Esophagus muscularis mucosa (tissue), 3 donors: ENCODE results near the gene RMND5A.

Experiments
- CTCF ChIP-seq, 3 experiments: fragments of 200-600 bp in 2 of 3; fragments of 450-650 bp in 1 of 3; sonication (generic) in 2 of 3; IDR thresholded peaks; one replicate each; pipeline ENCODE4 v1.5.1; 2017 to 2019; ENCODE audit warnings: antibody characterized with exemption in 3 of 3, mild to moderate bottlenecking in 2 of 3, moderate library complexity in 1 of 3
- POLR2A ChIP-seq: fragments of 450-650 bp; IDR thresholded peaks from one replicate; pipeline ENCODE4 v1.6.1; 2017; ENCODE audit warnings: antibody characterized with exemption, moderate library complexity, mild to moderate bottlenecking, low read depth
- POLR2AphosphoS5 ChIP-seq, 2 donors: sonication (generic); formaldehyde crosslinking; IDR thresholded peaks; one replicate each; pipeline ENCODE4 v1.6.1; 2017; ENCODE audit warnings: antibody characterized with exemption in 2 of 2

DNA sequence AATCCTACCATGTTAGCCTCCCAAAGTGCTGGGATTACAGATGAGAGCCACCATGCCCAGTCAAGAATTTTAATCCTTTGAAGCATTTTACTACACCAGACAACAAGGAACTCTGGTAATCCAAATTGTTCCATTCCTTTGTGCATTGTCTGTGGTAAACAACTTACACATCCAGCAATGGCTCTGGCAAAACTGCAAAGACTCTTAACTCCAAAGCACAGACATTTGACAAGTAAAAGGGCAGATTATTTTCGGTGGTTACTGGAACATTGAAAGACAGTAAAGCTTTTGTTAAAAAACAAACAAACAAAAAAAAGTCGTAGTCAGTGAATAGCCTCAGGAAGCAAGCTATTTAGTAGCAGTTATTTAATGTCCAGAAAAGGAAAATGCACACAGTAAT, 33.2 kb upstream of the RMND5A start:
- no peak for TF ChIP-seq POLR2AphosphoS5 (IDR thresholded peaks at IDR 0.05)
- TF ChIP-seq POLR2A = no peak
- no peak for TF ChIP-seq CTCF (IDR thresholded peaks at IDR 0.05)
